Measurements from ENCODE around the gene MT1B. TPM values are rescaled to one million over a fixed set of nuclear protein-coding genes. Genes with fewer than 3 reads are reported as not detected.

The MT1B gene
- total RNA-seq, 1 donor from 2014 or later, result not detected

- TF ChIP-seq CTCF (IDR thresholded peaks at IDR 0.05), result no peak
- Histone ChIP-seq H3K27me3 (ENCODE audit: low read depth) (no peaks in the 10 kb centered on the region), H3K36me3 (no peaks in the 10 kb centered on the region), H3K9me3 (no peaks in the 10 kb centered on the region), H3K4me3 (peak overlapping the region; percentile 64), H3K27ac (peak overlapping the region; percentile 91), H3K4me1 (peaks cover 14% of the 10 kb centered on the region)
- no peak for ATAC-seq
- intact Hi-C loops (cut with DNase I), result no loop called here
- no peak for DNase-seq
Observed at GRCh38 chr16:56626685-56627084, 25.0 kb upstream of the MT1B start.

DNA sequence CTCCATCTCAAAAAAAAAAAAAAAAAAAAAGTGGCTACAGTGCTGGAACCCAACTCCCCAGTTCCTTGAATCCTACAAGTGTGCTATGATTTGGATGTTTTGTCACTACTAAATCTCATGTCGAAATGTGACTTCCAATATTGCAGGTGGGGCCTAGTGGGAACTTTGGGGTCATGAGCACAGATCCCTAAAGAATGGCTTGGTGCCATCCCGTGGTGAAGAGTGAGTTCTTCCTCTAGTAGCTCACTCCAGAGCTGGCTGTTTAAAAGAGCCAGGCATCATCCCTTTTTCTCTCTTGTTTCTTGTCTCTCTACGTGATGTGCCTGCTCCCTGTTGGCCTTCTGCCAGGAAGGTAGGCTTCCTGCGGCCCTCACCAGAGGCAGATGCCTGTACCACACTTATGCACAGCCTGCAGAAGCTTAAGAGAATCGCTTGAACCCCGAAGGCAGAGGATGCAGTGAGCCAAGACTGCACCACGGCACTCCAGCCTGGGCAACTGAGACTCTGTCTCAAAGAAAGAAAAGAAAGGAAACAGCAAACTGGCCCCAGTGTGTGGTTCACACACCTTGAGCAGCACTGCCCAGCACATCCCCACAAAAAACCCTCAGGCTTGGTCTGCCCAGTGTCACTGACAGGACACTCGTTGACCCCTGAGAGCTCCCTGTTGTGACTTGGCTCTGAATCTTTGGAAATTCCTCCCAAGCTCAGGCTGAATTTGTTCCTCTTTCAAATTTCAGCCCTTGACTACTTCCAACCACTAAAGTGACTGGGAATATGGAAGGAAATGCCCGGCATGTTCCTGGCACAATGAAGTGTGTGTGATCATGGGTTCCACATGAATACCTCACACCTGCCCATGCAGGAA, 23.0 kb upstream of the MT1B start:
- no peak overlapping the region for H3K4me3 ChIP-seq
- intact Hi-C loops (cut with DNase I), result no loop called here
- DNase-seq, result no peak
- H3K9me3 ChIP-seq, result no peaks in the 10 kb centered on the region
- H3K4me1 ChIP-seq, result peaks cover 28% of the 10 kb centered on the region
- ATAC-seq, result no peak
- H3K36me3 ChIP-seq, result no peaks in the 10 kb centered on the region
- TF ChIP-seq CTCF (IDR thresholded peaks at IDR 0.05), result no peak
- H3K27ac ChIP-seq, result no peak overlapping the region
- peaks cover 17% of the 10 kb centered on the region for H3K27me3 ChIP-seq (ENCODE audit: low read depth)

DNA sequence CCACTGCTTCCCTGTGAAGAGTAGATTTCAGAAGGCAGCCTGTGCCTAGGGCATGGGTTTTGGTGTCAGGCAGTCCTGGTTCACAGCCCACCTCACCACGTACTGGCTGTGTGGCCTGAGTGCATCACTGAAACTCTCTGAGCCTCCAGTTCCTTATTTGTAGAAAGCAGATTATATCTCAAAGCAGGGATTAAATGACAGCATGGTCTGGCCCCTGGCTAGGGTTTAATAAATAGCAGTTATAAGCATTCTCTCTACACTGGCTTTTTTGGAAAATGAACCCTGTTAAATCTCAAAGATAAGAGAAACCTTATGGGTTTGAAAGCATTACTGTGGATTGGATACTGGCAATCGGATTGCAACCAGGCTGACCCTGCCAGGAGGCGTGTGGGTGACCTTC, 22.2 kb upstream of the MT1B start:
- Histone ChIP-seq H3K27ac (no peak overlapping the region), H3K36me3 (no peaks in the 10 kb centered on the region), H3K4me3 (no peak overlapping the region), H3K9me3 (no peaks in the 10 kb centered on the region), H3K27me3 (ENCODE audit: low read depth) (peaks cover 24% of the 10 kb centered on the region), H3K4me1 (peaks cover 28% of the 10 kb centered on the region)
- intact Hi-C loops (cut with DNase I), result no loop called here
- TF ChIP-seq CTCF (IDR thresholded peaks at IDR 0.05), result no peak
- DNase-seq (no peak), ATAC-seq (no peak)

GRCh38 chr16:56630134-56630533, 21.6 kb upstream of the MT1B start:
- Histone ChIP-seq H3K4me3 (no peak overlapping the region), H3K9me3 (no peaks in the 10 kb centered on the region), H3K4me1 (peaks cover 34% of the 10 kb centered on the region), H3K27me3 (ENCODE audit: low read depth) (peaks cover 30% of the 10 kb centered on the region), H3K36me3 (no peaks in the 10 kb centered on the region), H3K27ac (no peak overlapping the region)
- DNase-seq (no peak), ATAC-seq (no peak)
- TF ChIP-seq CTCF (IDR thresholded peaks at IDR 0.05), result no peak
- intact Hi-C loops (cut with DNase I), result no loop called here

- DNase-seq (no peak), ATAC-seq (no peak)
- no peaks in the 10 kb centered on the region for H3K36me3 ChIP-seq
- intact Hi-C loops (cut with DNase I), result no loop called here
- no peak for TF ChIP-seq CTCF (IDR thresholded peaks at IDR 0.05)
- peaks cover 40% of the 10 kb centered on the region for H3K4me1 ChIP-seq
- H3K27ac ChIP-seq, result peak overlapping the region; percentile 78
- no peak overlapping the region for H3K4me3 ChIP-seq
- H3K27me3 ChIP-seq (ENCODE audit: low read depth), result peaks cover 41% of the 10 kb centered on the region
- no peaks in the 10 kb centered on the region for H3K9me3 ChIP-seq
Observed at GRCh38 chr16:56631197-56631596, 20.5 kb upstream of the MT1B start.

Measured in lower lobe of right lung (tissue), 2 donors.